Mucosa of descending colon (tissue), 3 donors: ENCODE measurements around the gene SYCP2. TPM values are rescaled to one million over a fixed set of nuclear protein-coding genes. Genes with fewer than 3 reads are reported as not detected.
A peak's percentile ranks its signal among the peaks of the same experiment; 100 is the strongest.

Experiments
- ATAC-seq: fragments of 200-7000 bp; cut with Tn5 transposase; one replicate; pipeline ENCODE4 v1.9.1; 2020; ENCODE audit warnings: mild to moderate bottlenecking, moderate library complexity
- DNase-seq, 3 donors: peaks; one replicate each; pipeline ENCODE4 v3.0.0-alpha.2; 2020
- H3K36me3 ChIP-seq: fragments of 200-600 bp; one replicate; pipeline ENCODE4 v1.8.0; 2021; ENCODE audit warnings: low read depth, mild to moderate bottlenecking
- H3K4me1 ChIP-seq: fragments of 200-600 bp; one replicate; pipeline ENCODE4 v1.8.0; 2021; ENCODE audit warnings: low read depth, mild to moderate bottlenecking
- H3K4me3 ChIP-seq: fragments of 200-600 bp; one replicate; pipeline ENCODE4 v1.8.0; 2021; ENCODE audit warnings: mild to moderate bottlenecking
- H3K9me3 ChIP-seq: fragments of 200-600 bp; one replicate; pipeline ENCODE4 v1.8.0; 2021; ENCODE audit warnings: mild to moderate bottlenecking
- CTCF ChIP-seq: fragments of 200-600 bp; IDR thresholded peaks from one replicate; pipeline ENCODE4 v1.8.0; 2022; ENCODE audit warnings: antibody characterized with exemption, mild to moderate bottlenecking
- intact Hi-C, 2 donors: fragments of 100-400 bp; cut with DNase I in 1 of 2; cut with micrococcal nuclease in 1 of 2; formaldehyde crosslinking; loops; one replicate each; pipeline versions ENCODE4 v1.11.0 to v1.11.1; 2022; cut with DNase I, micrococcal nuclease
- total RNA-seq, 3 donors: library from RNA; stranded (reverse); fragmentation: NEBNext Ultra II Directional in 2 of 3; extraction: Animal tissue kit (Norgen Biotek cat#: 25700) in 2 of 3; gene quantifications; one replicate each; pipeline versions ENCODE4 v1.2.1 to v1.2.4, GENCODE V29; 2021 to 2023
- donor health status: DM: no; HTN: no; CAD: no; lungs with moderate emphysema.
- donor health status: DM: no; HTN: no; CAD: no.
- donor health status: DM: no; HTN: yes; CAD: no.

The SYCP2 gene
- total RNA-seq, 3 donors from 2014 or later = 0.78 to 1.6 (median 1.3) TPM

- Histone ChIP-seq H3K4me3 (peak within 1 kb of the TSS; percentile 48), H3K36me3 (no peaks in the 10 kb centered on the region), H3K4me1 (peaks cover 31% of the 10 kb centered on the region), H3K9me3 (no peaks in the 10 kb centered on the region)
- peak; percentile 28 for TF ChIP-seq CTCF
- intact Hi-C loops = no loop called here
- ATAC-seq (peak; percentile 98), DNase-seq (peak; percentile 98 to 99 (median 99))
Measured at GRCh38 chr20:59940129-59940955, 6.9 kb upstream of the SYCP2 start, which contains the start of the genes FAM217B and PPP1R3D. TSS of gene FAM217B (plus strand) at chr20:59940389. CDS start at chr20:59943944, 3,555 bp downstream. TSS of gene PPP1R3D (minus strand) at chr20:59940305. CDS start at chr20:59939931, 374 bp downstream.

- ATAC-seq = no peak
- Histone ChIP-seq H3K4me3 (peak overlapping the region; percentile 48), H3K36me3 (no peaks in the 10 kb centered on the region), H3K4me1 (peaks cover 31% of the 10 kb centered on the region), H3K9me3 (no peaks in the 10 kb centered on the region)
- peak; percentile 51 to 76 (median 71) for DNase-seq
- intact Hi-C loops = no loop called here
- no peak for TF ChIP-seq CTCF
Measured at GRCh38 chr20:59939879-59940128, 6.4 kb upstream of the SYCP2 start.

GRCh38 chr20:59939052-59939878 is 5.8 kb upstream of the SYCP2 start:
- DNase-seq (peak; percentile 33 to 69 (median 55)), ATAC-seq (peak; percentile 46)
- Histone ChIP-seq H3K9me3 (no peaks in the 10 kb centered on the region), H3K36me3 (no peaks in the 10 kb centered on the region), H3K4me3 (peak overlapping the region; percentile 48), H3K4me1 (peaks cover 31% of the 10 kb centered on the region)
- intact Hi-C loops = no loop called here
- no peak for TF ChIP-seq CTCF

GRCh38 chr20:59938696-59939051 is 5.2 kb upstream of the SYCP2 start:
- no peak for TF ChIP-seq CTCF
- ATAC-seq = no peak
- Histone ChIP-seq H3K4me1 (peaks cover 31% of the 10 kb centered on the region), H3K4me3 (no peak overlapping the region), H3K36me3 (no peaks in the 10 kb centered on the region), H3K9me3 (no peaks in the 10 kb centered on the region)
- intact Hi-C loops = no loop called here
- DNase-seq = no peak

- intact Hi-C loops = no loop called here
- H3K4me1 ChIP-seq = peaks cover 33% of the 10 kb centered on the region
- no peak overlapping the region for H3K4me3 ChIP-seq
- ATAC-seq (no peak), DNase-seq (no peak)
- no peaks in the 10 kb centered on the region for H3K9me3 ChIP-seq
- no peak for TF ChIP-seq CTCF
- H3K36me3 ChIP-seq = no peaks in the 10 kb centered on the region
Measured at GRCh38 chr20:59938221-59938620, 4.8 kb upstream of the SYCP2 start.
